ENCODE results near the gene NLRP8. TPM values are rescaled to one million over a fixed set of nuclear protein-coding genes. Genes with fewer than 3 reads are reported as not detected.

The NLRP8 gene
- total and polyA plus RNA-seq, 9 of the 15 experiments (the other 6 are each of a cell fraction or from before 2014, with no cell fraction given), result not detected

GRCh38 chr19:55959996-55960675, 12.5 kb downstream of the NLRP8 start:
- in situ Hi-C loops (cut with MboI), result no loop called here
- DNase-seq (ENCODE audit: extremely low read depth in 1 of 4, low spot score in 3 of 4), result no peak
- Histone ChIP-seq H4K20me1 (replicated peaks; ENCODE audit: control insufficient read depth, insufficient read depth, low read length) (no peaks in the 10 kb centered on the region), H3K4me3 (no peak overlapping the region), H3K9me3 (replicated peaks; ENCODE audit: control insufficient read depth, insufficient read depth, low read depth, low read length) (no peaks in the 10 kb centered on the region), H3K4me1 (replicated peaks in 1 of 2; ENCODE audit: control insufficient read depth in 2 of 2, insufficient read depth in 2 of 2, low read length in 2 of 2) (no peaks in the 10 kb centered on the region), H2AFZ (ENCODE audit: low read depth, low read length) (no peak overlapping the region), H3K27ac (ENCODE audit: extremely low read depth, low read depth, low read length) (no peak overlapping the region), H3K9ac (ENCODE audit: insufficient read depth in 1 of 2, low read depth in 2 of 2, low read length in 2 of 2) (no peak overlapping the region), H3K4me2 (ENCODE audit: insufficient read depth, low read length) (no peak overlapping the region), H3K79me2 (ENCODE audit: control insufficient read depth, insufficient read depth, low read length) (no peaks in the 10 kb centered on the region), H3K27me3 (ENCODE audit: control insufficient read depth in 2 of 2, insufficient read depth in 2 of 2, low read length in 2 of 2) (peaks cover 15 to 36% of the 10 kb centered on the region in 2 experiments; a peak in 4 of 5 replicates), H3K36me3 (ENCODE audit: control insufficient read depth, insufficient read depth, low read length) (no peaks in the 10 kb centered on the region), H3K9me1 (ENCODE audit: control insufficient read depth, insufficient read depth, low read length) (no peaks in the 10 kb centered on the region)
- CTCF ChIA-PET (ENCODE audit: low intra/inter-chr PET ratio), result no interaction called here
- no peak for FAIRE-seq
- no peak for ATAC-seq
- no TSS peak for BruUV-seq (replicated peaks)
- POLR2A ChIA-PET, result no interaction called here
- WGBS (ENCODE audit: insufficient coverage, low coverage, missing lambda C conversion rate), result 3% methylated on average over 6 of the region's 6 CpGs
- TF ChIP-seq ELK1 (CRISPR knock-in tag; IDR thresholded peaks at IDR 0.05), result no peak
- TF ChIP-seq RBM22 (IDR thresholded peaks at IDR 0.05; ENCODE audit: low read depth, low read length, poor library complexity, severe bottlenecking), result no peak
- TF ChIP-seq ZNF695 (CRISPR knock-in tag; IDR thresholded peaks at IDR 0.05), result no peak
- no peak for TF ChIP-seq FOXK2 (conservative IDR thresholded peaks at IDR 0.05 in 1 of 2, IDR thresholded peaks at IDR 0.05 in 1 of 2; ENCODE audit: low read depth in 2 of 2)
- no peak for TF ChIP-seq NR0B1 (IDR thresholded peaks at IDR 0.05; ENCODE audit: partially characterized antibody)
- TF ChIP-seq COPS2 (conservative IDR thresholded peaks at IDR 0.05), result no peak
- TF ChIP-seq TCF7L2 (IDR thresholded peaks at IDR 0.05; ENCODE audit: low read depth, low read length), result no peak
- TF ChIP-seq GATAD2B (IDR thresholded peaks at IDR 0.05; ENCODE audit: borderline replicate concordance), result no peak
- TF ChIP-seq YY1 (IDR thresholded peaks at IDR 0.05; ENCODE audit: borderline replicate concordance in 1 of 3, control insufficient read depth in 1 of 3, extremely low read depth in 1 of 3, insufficient read depth in 3 of 3, insufficient read length in 1 of 3, insufficient replicate concordance in 2 of 3, low read depth in 1 of 3, low read length in 2 of 3), result no peak
- TF ChIP-seq KAT7 (CRISPR knock-in tag; IDR thresholded peaks at IDR 0.05; ENCODE audit: borderline replicate concordance), result no peak
- no peak for TF ChIP-seq CREM (IDR thresholded peaks at IDR 0.05; ENCODE audit: low read depth)
- no peak for TF ChIP-seq ZNF449 (CRISPR knock-in tag; IDR thresholded peaks at IDR 0.05)
- no peak for TF ChIP-seq SAFB2 (IDR thresholded peaks at IDR 0.05; ENCODE audit: borderline replicate concordance, low read depth, low read length, severe bottlenecking)
- intact Hi-C loops (cut with micrococcal nuclease), result no loop called here

All from K562 (cell line).